Limb (tissue), 2 donors: ENCODE data around the gene KLHDC7A.

Experiments
- DNase-seq, 2 donors: peaks; one replicate each; pipeline ENCODE4 v3.0.0-alpha.2; 2016; ENCODE audit errors: extremely low spot score in 2 of 2

The KLHDC7A gene

GRCh38 chr1:18504609-18505008 lies 23.9 kb downstream of the KLHDC7A start:
- no peak for DNase-seq

GRCh38 chr1:18505666-18506065 lies 24.9 kb downstream of the KLHDC7A start:
- DNase-seq: no peak

GRCh38 chr1:18508084-18508483 lies 27.4 kb downstream of the KLHDC7A start:
- DNase-seq: no peak

GRCh38 chr1:18511149-18511873 lies 30.6 kb downstream of the KLHDC7A start:
- DNase-seq: no peak

- no peak for DNase-seq
Measured at GRCh38 chr1:18511874-18512150, 31.1 kb downstream of the KLHDC7A start.

GRCh38 chr1:18512883-18513282 lies 32.2 kb downstream of the KLHDC7A start:
- no peak for DNase-seq

- DNase-seq: no peak
Measured at GRCh38 chr1:18513995-18514394, 33.3 kb downstream of the KLHDC7A start.

GRCh38 chr1:18515120-18515667 lies 34.5 kb downstream of the KLHDC7A start:
- no peak for DNase-seq

GRCh38 chr1:18516473-18516872 lies 35.7 kb downstream of the KLHDC7A start:
- no peak for DNase-seq

- DNase-seq: no peak
Measured at GRCh38 chr1:18526436-18527275, 45.9 kb downstream of the KLHDC7A start.

GRCh38 chr1:18527514-18527913 lies 46.8 kb downstream of the KLHDC7A start:
- DNase-seq: no peak

GRCh38 chr1:18527921-18528320 lies 47.2 kb downstream of the KLHDC7A start:
- DNase-seq: no peak

- DNase-seq: no peak
Measured at GRCh38 chr1:18528616-18529015, 47.9 kb downstream of the KLHDC7A start.

GRCh38 chr1:18529714-18530113 lies 49.0 kb downstream of the KLHDC7A start:
- DNase-seq: no peak

GRCh38 chr1:18530587-18531502 lies 50.1 kb downstream of the KLHDC7A start:
- no peak for DNase-seq

- no peak for DNase-seq
Measured at GRCh38 chr1:18531503-18531845, 50.7 kb downstream of the KLHDC7A start.

- DNase-seq: no peak
Measured at GRCh38 chr1:18532390-18533170, 51.9 kb downstream of the KLHDC7A start.

- DNase-seq: no peak
Measured at GRCh38 chr1:18533259-18533658, 52.5 kb downstream of the KLHDC7A start.

- no peak for DNase-seq
Measured at GRCh38 chr1:18534810-18535205, 54.1 kb downstream of the KLHDC7A start.
